GM19328 (cell line): Measurements from ENCODE around the gene IL34.

ENCODE experiments used
- ATAC-seq: cut with Tn5 transposase; IDR thresholded peaks from one replicate; pipeline ENCODE4 v1.9.1; 2021; ENCODE audit warnings: mild to moderate bottlenecking, moderate library complexity; ENCODE audit not compliant: unreplicated experiment

The IL34 gene

DNA sequence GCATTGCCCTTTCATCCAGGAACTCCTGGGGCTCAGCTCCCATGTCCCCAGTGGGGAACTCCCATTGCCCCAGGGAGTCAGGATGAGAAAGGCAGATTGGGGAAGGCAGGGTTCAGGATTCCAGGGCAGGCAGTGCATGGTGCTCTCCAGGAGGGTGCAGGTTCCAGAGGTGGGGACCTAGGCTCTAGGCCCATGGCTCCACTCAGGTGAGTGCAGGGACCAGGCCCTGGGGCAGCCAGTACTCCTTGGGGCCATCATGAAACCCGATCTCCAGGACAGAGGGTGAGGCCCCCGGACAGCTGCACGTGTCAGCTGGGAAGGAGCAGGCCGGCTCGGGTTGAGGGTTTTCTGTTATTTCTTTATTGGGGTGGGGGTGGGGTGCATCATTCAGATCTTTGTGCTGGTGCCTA, 40.7 kb downstream of the IL34 start:
- no peak for ATAC-seq

DNA sequence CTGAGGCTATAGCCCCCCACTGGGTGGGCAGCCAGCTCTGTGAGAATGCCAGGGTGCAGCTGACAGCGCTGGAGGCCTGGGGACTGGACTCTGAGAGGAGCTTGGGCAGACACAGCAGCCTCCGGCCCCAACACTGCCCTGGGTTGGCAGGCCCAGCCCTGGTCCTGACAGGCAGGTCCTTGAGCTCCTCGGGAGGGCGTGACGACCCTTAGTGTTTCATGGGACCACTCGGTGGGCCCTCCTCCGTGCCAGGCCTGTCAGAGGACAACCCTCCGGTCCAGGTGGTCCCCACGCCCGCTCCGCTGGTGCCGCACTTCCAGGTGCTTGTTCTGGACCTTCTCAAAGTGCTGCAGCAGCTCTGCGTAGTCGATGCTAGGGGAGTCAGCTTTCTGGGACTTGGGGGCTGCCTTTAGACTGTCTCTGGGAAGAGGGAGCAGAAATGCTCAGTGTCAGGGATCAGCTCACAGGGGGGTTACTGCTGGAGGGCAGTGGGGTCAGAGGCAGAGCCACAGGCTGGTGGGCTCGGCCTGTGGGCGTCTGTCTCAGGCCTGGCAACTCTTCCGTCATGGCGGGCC, 41.4 kb downstream of the IL34 start:
- ATAC-seq = no peak

DNA sequence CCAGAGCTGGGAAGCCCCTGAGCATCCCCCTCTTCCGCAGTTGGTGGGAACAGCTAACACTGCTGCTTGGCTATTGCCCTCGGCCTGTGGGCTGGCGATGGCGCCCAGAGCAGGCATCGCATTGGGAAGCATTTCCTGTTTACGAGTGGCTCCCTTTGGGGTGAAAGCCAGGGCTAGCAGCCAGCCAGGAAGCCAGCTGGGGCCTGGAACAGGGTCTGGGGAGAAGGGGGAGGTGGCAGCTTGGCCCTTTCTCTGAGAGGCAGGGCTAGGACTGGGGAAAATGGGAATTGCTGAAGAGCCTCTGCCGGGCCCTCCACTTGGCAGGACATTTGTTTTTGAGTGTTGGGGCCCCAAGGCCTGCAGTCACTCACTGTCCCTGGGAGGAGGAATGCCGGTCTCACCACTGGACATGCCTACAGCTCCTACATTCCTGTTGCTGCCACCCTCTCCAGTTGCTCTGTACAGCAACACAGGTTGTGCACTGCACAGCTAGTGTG, 41.9 kb downstream of the IL34 start:
- no peak for ATAC-seq

DNA sequence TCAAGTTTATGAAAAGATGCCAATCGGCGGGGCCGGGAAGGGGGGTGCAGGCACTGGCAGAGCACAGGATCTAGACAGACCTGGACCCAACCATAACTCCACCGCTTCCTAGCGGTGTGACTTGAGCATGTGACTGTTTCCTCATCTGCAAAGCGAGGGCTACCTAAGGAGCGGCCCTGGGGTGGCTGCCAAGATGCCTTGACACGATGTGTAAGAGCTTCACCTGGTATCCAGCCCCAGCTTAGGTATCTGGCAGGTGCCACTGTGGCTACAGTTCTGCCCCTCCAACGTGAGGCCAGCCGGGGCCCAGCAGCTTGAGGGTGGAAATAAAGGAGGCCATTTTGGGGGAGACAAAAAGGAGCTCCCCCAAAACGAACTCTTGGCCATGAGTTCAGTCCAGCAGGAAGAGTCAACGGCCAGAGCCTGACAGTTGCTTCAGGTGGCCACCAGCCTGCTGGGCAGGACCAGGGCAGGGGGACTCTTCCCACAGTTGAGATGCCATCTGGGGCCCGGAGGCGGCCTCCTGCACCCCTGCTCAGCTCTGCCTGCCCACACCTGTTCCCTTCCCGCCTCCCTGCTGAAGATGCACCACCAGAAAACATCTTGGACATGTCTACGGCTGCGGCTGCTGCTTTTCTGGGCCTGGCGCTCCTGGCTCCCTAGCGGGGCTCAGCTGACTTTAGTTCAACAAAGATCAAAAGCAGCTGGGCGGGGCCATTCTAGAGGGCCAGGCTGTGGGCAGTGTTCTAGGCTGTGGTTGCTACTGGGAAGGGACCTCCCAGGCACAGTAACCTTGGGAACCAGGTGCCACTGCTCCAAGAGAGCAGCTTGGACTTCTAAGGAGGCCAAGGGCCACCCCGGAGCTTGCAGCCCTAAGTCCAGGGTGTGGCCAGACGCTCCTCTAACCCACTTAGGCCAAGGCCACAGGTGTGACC, 42.9 kb downstream of the IL34 start:
- ATAC-seq = no peak

DNA sequence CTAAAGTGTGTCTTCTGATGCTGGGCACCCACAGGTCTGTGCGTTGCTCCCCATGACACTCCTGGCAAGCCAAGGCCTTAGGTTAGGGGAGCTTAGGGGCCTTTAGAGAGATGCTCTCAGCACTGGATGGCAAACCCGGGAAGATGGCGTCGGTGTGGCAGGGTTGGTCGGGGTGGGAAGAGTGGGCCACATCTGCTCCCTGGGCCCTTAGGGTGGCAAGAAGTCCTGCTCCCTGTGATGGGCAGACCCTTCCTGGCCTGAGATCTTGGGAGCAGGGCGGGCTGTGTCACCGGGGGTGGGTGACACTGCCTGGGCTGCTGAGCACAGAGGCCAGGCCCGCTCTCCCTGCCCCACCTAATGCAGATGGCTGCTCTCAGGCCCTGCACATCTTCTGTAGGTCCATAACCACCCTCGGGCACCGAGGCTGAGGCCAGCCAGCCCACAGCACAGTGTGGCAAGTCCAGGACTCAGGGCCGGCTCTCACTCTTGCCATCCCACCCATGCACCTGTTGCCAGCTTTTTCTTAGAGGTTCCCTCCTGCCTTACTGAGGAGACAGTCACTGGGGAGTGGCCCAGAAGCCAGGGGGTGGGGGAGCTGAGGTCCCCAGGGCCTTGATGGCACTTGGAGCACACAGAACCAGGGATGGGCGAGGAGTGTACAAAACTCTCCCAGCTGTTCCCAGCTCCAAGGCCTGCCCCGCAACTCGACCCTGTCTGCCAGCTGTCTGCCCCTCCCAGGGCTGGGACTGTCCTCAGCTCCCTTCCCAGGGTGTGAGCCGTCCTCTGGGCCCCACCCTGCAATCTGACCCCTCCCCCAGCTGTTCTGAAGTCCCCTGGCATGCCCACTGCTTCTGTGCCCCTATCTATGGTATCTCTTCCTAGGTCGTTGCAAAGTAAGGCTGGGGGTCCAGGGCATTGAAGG, 43.9 kb downstream of the IL34 start:
- ATAC-seq = no peak

DNA sequence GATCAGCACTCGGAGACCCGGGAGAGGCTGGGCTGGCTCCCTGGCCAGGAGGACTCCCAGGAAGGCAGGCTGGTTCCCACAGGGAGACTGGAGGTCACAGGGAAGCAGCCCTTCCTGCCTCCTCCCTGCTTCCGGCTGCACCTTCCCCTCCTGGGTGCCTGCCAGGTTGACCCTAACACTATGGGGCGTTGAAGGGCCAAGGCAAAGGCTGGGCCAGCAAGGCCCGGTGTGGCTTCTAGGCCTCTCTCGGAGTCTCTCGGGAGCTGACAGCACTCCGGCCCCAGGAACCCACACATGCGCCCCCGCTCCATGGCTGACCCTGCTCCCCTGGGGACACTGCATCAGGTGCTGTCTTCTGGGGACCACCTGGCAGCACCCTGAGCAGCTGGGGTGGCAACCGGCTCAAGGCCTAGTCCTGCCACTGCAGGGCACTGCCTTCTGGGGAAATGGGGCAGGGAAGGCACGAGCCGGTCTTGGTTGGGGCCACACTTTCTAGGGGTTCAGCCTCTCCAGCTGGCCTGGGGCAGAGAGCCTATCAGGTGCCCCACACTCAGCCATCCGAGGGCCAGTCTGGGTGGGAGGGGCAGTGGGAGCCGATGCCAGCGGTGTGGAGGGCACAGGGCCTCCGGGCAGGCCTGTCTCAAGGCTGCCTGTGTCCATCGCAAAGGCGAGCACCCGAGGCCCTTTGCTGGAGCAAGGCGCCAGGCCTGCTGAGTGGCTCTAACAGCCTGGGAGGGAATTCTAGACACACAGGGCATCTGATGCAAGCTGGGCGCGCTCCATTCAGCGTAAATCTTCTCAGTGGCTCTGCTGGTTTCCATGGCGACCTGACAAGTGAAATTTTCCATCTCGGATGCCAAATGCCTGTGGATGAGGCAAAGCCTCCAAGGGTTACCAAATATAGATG, 45.1 kb downstream of the IL34 start:
- no peak for ATAC-seq

DNA sequence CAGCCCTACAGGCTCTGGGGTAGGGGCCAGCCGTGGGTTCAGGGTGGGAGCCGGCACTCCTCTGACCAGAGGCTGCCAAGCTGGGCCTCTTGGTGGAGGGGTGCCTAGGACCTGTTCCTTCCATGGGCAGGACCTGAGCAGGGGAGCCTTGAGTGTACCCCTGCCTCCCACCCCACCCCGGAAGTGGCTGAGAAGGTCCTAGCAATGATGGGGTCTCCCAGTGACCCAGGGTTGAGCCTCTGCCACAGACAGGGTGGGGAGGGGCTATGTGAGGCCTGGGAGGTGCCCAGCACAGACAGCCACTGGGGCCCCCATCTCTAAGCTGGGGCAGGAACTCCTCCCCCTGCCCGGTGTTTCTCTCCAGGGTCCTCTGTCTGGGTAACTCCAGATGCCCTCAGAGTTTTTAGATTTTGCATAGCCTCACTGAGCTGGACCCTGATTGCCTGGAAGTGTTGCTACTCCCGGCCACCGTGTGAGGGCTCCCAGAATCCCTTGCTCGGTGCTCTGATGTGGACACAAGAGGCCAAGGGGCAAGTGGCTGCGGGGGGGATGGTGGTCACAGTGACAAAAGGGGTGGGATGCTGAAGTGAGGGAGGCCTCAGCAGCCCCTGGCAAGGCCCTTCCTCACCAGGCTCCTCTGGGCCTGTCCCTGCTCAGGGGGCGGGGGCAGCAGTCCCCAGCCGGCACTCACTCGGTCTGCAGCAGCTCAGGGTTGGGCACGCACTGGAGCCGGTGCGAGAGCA, 45.9 kb downstream of the IL34 start:
- no peak for ATAC-seq

DNA sequence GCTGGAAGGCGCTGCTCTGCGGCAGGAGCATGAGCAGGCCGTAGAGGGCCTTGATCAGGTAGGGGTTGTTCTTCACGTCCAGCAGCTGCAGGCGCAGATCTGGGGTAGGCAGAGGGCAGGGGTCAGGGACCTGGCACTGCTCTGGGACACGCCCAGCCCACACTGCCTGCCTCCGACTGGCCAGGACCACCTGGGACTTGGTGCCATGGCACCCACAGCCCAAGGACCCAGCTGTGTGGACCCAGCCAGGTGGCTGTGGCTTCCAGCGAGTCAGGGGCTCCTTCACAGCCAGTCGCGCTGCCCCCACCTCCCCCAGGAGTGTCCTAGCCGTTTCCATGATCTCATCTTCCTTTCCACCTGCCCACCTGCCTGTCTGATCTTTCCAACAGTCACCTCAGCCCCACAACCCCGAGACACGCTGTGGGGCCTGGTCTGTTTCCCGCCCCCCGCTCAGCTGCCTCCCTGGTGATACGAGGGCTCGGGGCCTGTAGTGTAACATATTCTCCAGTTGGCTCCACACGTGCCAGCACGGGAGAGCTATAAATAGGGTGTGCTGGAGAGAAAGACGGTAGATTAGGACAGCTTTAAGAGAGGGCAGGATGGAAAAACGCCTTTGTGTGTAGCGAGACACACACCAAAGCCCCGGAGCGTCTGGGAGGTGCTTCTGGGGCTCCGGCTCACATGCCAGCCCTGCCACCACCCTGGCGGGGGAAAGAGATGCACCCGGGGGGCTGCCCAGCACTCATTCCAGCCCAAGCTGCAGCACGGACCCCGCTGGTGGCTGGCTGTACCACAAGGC, 46.7 kb downstream of the IL34 start:
- ATAC-seq = no peak

DNA sequence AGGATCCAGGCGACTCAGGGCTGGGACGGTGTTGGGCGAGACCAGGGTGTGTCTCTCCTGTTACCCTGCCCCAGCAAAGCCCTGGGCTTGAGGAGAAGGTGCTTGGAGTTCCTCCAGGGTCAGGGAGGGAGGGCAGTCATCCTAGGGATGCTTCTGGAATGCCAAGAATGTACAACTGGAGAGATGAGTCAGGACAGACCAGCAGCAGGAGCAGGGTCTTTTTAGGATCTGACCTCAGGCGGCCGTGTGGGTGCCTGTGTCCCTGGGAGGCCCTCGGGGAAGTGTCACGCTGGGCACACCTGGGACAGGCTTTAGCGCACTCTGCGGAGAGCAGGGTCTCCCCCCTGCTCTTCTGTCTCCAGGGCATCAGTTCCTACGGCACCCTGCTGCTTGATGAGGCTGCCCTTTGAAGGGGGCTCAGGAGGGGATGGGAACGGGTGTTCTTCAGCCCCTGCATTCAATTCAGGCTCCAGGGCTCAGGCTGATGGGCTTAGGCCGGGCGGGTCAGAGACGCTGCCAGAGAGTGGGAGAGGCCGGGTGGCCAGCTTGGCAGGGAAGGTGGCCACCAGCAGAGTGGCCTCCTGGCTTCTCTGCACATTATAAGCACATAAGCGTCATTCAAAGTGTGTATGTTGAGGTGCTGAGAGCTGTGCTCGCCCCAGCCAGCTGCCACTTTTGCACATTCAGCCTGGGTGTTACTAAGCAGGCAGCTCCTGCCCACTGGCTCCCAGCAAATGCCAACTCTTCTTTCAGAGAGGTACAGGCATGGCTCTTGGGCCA, 47.9 kb downstream of the IL34 start:
- no peak for ATAC-seq

DNA sequence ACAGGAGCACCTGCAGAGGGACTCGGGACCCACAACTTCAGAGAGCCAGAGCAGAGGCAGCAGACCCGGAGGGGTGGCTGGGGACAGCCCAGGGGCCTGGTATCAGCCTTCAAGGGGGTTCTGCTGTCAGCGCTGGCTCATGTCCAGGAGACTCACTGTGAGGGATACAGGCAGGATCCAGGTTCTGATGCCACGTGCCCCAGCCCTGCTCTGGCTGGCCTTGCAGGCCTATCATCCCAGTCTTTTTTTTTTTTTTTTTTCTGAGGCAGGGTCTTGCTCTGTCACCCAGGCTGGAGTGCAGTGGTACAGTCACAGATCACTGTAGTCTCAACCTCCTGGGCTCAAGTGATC, 48.5 kb downstream of the IL34 start:
- no peak for ATAC-seq

DNA sequence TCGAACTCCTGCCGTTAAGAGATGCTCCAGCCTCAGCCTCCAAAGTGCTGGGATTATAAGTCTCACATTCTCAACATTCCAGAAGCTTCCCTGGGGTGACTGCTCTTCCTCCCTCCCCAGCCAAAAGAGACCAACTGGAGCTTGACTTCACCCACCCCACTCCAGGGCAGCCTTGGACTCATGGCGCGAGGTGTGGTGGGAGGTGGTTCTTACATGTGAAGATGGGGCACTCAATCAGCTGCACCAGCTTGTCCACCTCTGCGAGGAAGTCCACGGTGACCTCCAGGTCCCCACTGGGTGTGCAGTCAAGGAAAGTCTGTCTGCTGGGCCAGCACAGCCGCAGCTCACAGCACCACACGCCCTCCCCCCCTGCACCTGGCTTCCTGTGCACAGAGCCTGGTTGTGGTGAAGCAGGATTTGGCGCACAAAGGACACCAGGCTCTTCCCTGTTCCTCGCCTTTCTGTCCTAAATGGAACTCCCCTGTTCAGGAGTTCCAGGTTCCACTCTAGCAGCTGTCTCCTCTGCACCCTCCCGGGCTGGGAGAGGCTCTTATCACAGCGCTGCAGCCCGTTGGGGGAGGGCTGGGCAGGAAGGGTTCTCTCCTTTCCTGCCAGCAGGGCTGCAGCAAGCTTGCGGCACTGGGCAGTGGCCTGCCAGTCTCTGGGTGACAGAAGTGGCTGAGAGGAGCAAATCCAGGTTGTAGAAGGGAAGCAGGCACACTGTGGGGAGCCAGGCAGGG, 49.1 kb downstream of the IL34 start:
- ATAC-seq = no peak

DNA sequence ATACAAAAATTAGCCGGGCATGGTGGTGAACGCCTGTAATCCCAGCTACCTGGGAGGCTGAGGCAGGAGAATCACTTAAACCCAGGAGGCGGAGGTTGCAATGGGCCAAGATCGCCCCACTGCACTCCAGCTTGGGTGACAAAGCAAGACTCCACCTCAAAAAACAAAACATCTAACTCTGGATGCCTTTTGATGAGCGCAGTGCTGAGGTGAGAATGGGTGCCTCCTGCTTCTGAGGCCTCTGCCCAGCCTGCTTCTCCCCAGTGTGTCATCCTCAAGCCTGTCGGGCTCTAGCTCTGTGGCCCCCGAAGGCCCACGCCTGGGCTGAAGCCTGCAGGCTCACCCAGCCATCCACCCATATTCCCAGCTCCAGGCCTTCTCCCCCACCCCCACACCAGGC, 50.0 kb downstream of the IL34 start:
- ATAC-seq = no peak

DNA sequence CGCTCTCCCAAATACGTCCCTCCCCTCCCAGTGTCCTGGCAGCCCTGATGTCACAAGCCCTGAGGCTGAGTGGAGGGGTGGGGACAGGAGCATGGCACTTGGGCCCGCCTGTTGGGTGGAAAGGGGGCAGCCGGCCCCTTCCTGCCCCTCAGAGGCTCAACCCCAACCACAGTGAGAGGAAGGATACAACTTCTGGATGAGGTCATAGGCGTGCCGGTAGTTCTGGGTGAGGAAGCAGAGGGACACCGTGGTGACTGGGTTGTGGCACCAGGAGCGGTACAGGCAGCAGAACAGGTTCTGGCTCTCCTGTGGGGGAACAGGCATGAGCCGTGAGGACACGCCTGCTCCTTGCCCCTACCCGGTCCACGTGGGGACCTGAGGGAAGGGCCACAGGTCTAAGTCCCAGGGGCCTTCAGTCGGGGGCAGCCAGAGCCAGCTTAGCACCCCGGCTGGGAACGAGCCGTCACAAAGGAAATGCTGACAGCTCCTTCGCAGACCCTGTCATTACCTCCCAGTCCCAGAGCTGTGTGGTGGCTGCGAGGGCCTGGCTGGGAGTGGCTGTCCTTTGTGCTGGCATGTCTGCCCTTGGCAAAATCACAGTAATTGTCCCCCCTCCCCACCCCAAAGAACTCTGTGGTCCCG, 50.7 kb downstream of the IL34 start:
- no peak for ATAC-seq

DNA sequence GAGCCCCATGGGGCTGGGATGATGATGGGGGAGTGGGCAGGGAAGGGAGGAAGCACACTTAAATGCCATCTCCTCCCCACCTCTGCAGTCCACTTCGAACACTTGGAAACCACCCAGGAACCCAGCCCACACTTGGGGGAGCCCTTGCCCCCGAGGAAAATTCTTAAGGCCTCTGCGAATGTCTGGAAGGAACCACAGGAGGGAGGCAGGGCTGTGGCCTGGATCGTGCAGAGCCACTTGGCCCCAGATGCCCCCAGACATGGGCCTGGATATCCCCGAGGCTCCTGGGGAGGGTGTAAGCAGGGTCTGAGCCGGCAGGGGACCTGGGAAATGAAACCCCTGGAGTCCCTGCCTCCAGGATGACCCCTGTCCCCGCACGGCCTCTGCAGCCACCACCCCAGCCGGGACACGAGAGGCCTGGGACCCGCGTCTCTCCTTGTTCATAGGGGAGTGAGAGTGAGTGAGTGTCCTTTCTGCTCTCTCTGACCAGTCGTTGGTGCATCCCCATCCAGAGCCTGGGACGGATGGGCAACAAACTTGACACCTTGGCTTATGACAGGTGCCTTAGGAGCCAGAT, 51.3 kb downstream of the IL34 start:
- no peak for ATAC-seq

DNA sequence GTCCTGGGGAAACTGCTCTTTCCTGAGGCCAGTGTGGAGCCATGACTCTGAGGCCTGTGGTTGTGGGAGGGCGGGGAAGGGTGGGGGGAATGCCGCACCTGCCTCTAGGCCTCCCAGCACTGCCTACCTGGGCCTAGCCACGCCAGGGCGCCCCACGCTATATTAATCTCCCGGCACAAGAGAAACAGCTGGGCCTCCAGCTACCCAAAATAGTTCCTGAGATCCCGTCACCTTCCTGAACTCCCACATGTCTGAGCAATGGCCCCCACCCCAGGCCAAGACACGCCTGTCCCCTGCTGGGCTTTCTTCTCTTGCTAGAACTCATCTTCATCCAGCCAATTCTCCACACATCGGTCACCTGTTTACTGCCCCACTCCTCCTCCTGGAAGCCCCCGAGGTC, 52.5 kb downstream of the IL34 start:
- ATAC-seq = no peak

DNA sequence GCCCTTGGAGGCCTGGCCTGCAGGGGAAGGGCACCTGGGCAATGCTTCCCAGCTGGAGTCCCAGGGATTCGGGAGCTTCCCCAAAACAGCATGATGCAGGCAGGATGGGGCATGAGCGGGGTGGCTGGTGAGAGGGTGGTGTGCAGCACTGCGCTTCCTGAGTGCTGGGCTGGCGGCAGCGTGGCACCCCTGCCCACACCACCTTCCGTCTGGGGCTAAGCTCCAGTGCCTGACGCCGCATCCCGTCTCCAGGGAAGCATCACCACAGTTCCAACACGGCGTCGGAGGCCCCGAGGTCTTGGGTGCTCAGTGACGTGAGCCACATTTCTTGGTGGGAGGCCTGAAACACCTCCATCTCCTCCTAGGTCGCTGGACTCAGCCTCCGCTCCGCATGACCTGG, 53.3 kb downstream of the IL34 start:
- ATAC-seq = no peak
